NB4 (cell line): ENCODE measurements around the gene CGRRF1.

Experiments
- DNase-seq: peaks from one replicate; pipeline ENCODE4 v3.0.0; 2010; ENCODE audit warnings: low read depth
- H3K4me3 ChIP-seq: one replicate; pipeline ENCODE4 v1.5.1; 2011; ENCODE audit warnings: mild to moderate bottlenecking, low read depth, low read length, moderate library complexity
- CTCF ChIP-seq: IDR thresholded peaks from one replicate; pipeline ENCODE4 v1.5.1; 2012; ENCODE audit warnings: low read depth, low read length
- MYC ChIP-seq: IDR thresholded peaks from 2 replicates; pipeline ENCODE4 v1.6.1; 2011; ENCODE audit warnings: low read depth, low read length
- POLR2A ChIP-seq: IDR thresholded peaks from 2 replicates; pipeline ENCODE4 v1.6.1; 2011; ENCODE audit warnings: mild to moderate bottlenecking; ENCODE audit not compliant: insufficient read length; ENCODE audit errors: extremely low read depth
- TF ChIP-seq, protein P1 (sequence below): IDR thresholded peaks from 2 replicates; pipeline ENCODE4 v1.6.1; 2011; ENCODE audit warnings: low read depth, low read length

CGRRF1 gene

DNA sequence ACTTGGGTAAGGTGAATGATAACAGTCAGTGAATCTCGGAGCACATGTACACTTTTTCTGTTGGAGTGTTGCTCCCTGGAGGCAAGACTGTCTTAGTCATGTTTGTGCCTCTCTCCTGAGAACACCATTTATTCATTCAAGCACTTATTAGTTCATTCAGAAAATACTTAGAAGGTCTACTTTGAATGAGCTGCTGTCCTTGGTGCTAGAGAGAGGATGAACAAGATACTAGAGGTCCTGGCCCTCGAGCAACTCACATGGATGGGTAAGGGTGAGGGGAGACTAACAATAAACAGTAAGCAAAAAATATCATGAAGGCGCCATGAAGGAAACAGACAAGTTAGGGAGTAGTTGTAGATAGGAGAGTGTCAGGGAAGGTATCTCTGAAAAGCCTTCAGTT is 40.2 kb downstream of the CGRRF1 start:
- TF ChIP-seq MYC (no peak), CTCF (no peak), POLR2A (no peak)
- TF ChIP-seq, protein P1, sequence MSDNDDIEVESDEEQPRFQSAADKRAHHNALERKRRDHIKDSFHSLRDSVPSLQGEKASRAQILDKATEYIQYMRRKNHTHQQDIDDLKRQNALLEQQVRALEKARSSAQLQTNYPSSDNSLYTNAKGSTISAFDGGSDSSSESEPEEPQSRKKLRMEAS: no peak
- peak; percentile 11 for DNase-seq
- H3K4me3 ChIP-seq: no peak overlapping the region

DNA sequence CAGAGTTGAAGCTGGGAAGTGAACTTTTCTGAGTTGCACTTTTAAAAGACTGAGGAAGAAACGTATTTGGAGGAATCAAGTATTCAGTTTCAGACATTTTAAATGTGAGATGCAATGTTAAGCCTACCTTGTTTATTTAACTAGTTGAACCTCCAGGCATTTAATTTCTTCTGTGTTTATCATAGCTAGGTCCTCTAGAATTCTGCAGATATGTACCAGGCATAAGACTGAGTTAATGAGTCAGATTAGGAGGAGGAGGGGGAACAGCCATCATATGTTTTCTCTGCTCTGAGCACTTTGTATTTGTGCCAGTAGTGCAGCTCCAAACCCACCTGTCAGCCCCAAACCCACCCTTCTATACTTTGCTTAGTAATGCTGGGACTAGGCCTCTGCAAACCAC is 40.8 kb downstream of the CGRRF1 start:
- no peak overlapping the region for H3K4me3 ChIP-seq
- TF ChIP-seq, protein P1: no peak
- no peak for DNase-seq

DNA sequence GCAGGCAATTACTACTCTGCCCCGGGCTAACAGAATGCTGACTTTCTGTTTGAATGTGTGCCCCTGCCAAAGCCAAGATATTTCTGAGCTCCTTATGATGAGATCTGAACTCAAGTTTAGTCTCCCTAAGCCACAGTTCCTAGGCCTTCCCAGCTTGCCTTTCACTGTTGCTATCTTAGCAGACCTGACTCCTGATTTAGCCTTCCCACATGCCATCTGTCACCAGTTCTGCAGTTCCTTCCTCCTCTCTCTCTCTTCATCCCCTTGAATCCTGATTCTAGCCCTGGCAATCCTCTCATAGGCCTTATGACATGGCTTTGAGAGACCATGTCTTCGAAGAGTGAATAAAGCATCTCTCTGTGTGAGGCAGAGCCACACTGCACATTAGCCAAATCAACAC is 44.7 kb downstream of the CGRRF1 start:
- no peak for TF ChIP-seq POLR2A
- TF ChIP-seq MYC: no peak
- no peak for TF ChIP-seq CTCF
- TF ChIP-seq, protein P1: no peak
- H3K4me3 ChIP-seq: no peak overlapping the region

GRCh38 chr14:54555651-54556050 is 45.9 kb downstream of the CGRRF1 start:
- DNase-seq: no peak
- no peak overlapping the region for H3K4me3 ChIP-seq
- no peak for TF ChIP-seq MYC
- no peak for TF ChIP-seq CTCF
- TF ChIP-seq, protein P1: no peak
- TF ChIP-seq POLR2A: no peak

More for the DNA sequence above, 44.7 kb downstream of the CGRRF1 start:
- no peak for DNase-seq

- no peak overlapping the region for H3K4me3 ChIP-seq
- TF ChIP-seq MYC: no peak
- TF ChIP-seq CTCF: no peak
- TF ChIP-seq, protein P1: no peak
- no peak for TF ChIP-seq POLR2A
- DNase-seq: peak; percentile 9
These were observed 46.8 kb downstream of the CGRRF1 start for GRCh38 chr14:54556535-54556934.

- no peak overlapping the region for H3K4me3 ChIP-seq
- TF ChIP-seq, protein P1: no peak
- TF ChIP-seq CTCF (no peak), MYC (no peak), POLR2A (no peak)
- DNase-seq: no peak
These were observed 52.6 kb downstream of the CGRRF1 start for GRCh38 chr14:54562334-54562733.
